ENCODE measurements around the gene ATP10B. TPM values are rescaled to one million over a fixed set of nuclear protein-coding genes. Genes with fewer than 3 reads are reported as not detected.

ATP10B gene
- total RNA-seq, 4 donors from 2014 or later = 0.12 to 0.13 TPM; not detected in 2

DNA sequence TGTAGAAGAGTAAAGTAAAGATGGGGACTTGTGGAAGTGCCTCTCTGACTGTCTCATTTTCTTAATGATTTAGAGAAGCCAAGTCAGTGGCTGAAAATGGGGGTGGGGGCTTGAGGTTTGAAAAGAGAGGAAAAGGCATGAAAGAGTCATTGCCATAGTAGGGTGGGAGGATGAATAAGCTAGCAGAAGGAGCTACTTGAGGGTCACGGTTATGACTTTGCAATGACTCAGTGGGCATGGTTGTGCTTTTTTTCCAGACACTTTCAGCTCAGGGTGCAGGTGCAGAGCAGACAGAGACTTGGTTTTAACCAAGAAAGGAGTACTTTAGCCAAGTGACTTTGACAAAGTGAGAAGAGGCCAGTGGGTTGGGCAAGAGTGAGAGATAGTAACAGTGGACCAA lies 312.6 kb downstream of the ATP10B start:
- ATAC-seq (ENCODE audit: low FRiP score) (no peak), DNase-seq (ENCODE audit: low spot score) (no peak)
- TF ChIP-seq, protein P1, sequence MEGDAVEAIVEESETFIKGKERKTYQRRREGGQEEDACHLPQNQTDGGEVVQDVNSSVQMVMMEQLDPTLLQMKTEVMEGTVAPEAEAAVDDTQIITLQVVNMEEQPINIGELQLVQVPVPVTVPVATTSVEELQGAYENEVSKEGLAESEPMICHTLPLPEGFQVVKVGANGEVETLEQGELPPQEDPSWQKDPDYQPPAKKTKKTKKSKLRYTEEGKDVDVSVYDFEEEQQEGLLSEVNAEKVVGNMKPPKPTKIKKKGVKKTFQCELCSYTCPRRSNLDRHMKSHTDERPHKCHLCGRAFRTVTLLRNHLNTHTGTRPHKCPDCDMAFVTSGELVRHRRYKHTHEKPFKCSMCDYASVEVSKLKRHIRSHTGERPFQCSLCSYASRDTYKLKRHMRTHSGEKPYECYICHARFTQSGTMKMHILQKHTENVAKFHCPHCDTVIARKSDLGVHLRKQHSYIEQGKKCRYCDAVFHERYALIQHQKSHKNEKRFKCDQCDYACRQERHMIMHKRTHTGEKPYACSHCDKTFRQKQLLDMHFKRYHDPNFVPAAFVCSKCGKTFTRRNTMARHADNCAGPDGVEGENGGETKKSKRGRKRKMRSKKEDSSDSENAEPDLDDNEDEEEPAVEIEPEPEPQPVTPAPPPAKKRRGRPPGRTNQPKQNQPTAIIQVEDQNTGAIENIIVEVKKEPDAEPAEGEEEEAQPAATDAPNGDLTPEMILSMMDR (IDR thresholded peaks at IDR 0.05) = no peak

DNA sequence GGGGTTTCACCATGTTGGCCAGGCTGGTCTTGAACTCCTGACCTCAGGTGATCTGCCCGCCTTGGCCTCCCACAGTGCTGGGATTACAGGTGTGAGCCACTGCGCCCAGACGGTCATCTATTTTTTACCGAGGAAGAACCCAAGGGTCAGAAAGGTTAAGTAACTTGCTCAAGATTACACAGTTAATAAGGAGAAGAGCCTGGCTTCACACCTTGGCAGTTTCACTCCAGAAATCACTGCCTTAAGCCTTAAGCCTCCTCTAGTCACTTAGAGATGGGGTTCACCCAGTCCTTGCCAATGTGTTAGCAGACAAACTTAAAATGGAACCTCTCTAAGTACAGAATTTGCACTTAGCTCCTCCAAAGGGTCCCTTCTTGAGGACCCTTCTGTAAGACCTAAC lies 314.1 kb downstream of the ATP10B start:
- DNase-seq (ENCODE audit: low spot score) (no peak), ATAC-seq (ENCODE audit: low FRiP score) (no peak)
- TF ChIP-seq, protein P1 (IDR thresholded peaks at IDR 0.05) = no peak

DNA sequence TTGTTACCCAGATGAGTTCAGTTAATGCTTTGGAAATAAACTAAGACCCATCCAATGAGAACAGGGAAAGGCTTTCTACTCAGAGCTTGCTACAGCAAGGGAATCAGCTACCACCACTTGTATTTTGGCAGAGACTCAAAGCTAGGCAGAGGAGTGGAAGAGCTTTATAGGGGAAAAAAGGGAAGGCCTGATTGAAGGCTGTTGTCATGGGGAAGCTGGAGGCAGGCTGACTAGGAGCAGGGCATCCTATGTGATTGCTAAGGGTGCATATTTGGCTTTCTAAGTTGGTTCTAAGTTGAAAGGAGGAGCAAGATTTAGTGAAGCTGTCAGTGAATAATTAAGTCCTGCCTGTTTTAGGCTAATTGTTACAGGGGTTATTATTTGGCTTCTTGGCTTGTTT lies 314.9 kb downstream of the ATP10B start:
- TF ChIP-seq, protein P1 (IDR thresholded peaks at IDR 0.05) = no peak
- no peak for DNase-seq (ENCODE audit: low spot score)
- no peak for ATAC-seq (ENCODE audit: low FRiP score)

DNA sequence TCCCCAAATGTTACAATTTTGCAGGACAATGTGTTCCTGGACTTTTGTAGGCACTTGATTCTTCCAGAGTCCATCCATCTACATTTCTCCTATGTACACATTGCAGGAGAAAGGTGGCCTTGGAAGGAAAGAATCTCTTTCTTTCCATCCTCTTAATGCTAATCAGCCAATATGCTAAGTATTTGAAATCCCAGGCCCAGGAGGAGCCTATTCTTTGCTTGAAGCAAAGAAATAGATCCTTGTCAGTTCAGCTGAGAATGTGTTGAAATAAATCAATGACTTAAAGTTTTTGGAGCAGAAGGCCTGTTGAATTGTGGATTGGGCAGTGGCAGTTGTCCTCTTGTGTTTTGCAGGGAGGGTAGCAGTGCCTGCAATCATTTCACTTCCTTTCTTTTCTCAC lies 317.1 kb downstream of the ATP10B start:
- TF ChIP-seq, protein P1 (IDR thresholded peaks at IDR 0.05) = no peak
- ATAC-seq (ENCODE audit: low FRiP score) (no peak), DNase-seq (ENCODE audit: low spot score) (no peak)

DNA sequence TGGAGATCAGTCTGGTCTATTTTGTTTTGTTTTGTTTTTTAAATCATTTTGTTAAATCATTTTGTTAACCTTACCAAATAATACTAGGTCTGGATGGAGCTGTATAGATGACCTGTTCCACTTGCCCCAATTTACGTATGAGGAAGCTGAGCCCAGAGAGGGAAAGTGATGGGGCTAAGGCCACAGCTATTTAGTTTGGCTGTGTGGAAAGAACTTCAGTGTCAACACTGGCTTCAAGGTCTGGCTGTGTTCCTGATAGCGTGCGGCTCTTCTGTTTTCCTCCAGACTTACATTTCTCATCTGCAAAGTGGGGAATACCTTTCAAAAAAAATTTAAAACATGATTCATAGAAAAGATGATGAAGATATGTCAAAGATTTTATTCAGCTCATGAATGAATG lies 317.9 kb downstream of the ATP10B start:
- TF ChIP-seq, protein P1 (IDR thresholded peaks at IDR 0.05) = no peak
- ATAC-seq (ENCODE audit: low FRiP score) = no peak
- no peak for DNase-seq (ENCODE audit: low spot score)

DNA sequence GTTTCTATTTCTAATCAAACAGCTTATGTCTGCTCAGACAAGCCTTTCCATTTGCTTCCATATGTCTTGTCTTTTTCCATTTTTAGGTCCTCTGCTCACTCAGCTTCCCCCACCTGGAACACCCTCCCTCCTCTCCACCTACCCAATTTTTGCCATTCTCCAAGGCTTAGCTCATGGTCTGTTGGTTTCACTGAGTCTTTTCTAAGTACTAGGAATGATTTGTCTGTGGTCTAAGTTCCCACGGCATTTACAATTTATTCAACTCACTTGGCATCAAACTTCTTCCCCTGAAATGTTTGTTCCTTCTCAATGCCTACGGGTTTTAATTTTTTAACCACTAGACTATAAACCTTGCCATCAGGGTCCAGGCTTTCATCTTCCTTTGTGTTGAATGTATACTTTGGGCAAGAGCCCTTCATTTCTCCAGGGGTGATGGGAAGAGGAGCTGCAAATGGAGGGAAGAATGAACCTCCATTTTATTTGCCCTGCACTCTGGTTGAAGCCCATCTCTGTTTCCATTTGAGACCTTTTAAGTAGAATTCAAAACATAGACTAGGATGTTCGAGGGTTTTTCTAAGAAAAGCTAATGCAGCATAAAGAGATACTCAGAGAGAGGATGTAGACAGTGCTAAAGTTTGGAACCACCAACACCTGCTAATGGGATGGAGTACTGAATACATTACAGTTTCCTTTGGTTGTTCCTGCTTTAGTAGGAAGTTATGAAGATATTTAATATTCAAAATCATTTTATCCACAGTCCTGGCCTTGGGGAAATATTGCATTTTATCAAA lies 326.3 kb downstream of the ATP10B start:
- ATAC-seq (ENCODE audit: low FRiP score) (no peak), DNase-seq (ENCODE audit: low spot score) (no peak)
- TF ChIP-seq, protein P1 (IDR thresholded peaks at IDR 0.05) = no peak

DNA sequence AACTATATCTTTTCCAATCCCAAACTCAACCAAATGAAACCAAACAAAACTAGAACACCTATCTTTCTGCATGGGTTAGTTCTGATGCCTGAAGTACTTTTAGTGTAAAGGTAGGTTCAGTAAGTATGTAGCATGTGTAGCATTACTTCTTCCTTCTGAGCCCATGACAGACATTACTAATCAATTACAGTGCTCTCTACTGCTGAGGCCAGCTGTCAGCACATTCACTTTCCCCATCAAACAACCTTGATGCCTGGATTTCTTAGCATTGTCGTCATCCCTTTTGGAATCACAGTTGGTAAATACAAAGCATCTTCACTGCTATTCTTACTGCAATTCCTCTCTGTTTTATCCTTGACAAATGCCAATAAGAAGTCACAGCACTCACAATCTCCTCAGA lies 327.2 kb downstream of the ATP10B start:
- TF ChIP-seq, protein P1 (IDR thresholded peaks at IDR 0.05) = no peak
- ATAC-seq (ENCODE audit: low FRiP score) = no peak
- no peak for DNase-seq (ENCODE audit: low spot score)

Measured in omental fat pad (tissue), 4 donors.